Measurements from ENCODE around the gene KRTAP2-4.
"Not testable (repeated sequence)": the region's sequence is repeated elsewhere in the genome, so short reads cannot be mapped to it uniquely, and the experiment has no call there.

KRTAP2-4 gene

GRCh38 chr17:41037853-41038350 is 27.8 kb downstream of the KRTAP2-4 start:
- no peak for DNase-seq (ENCODE audit: low spot score)

GRCh38 chr17:41034346-41034935 is 31.2 kb downstream of the KRTAP2-4 start, which contains the start of gene KRTAP1-3:
Gene KRTAP1-3 (minus strand): TSS chr17:41034874. CDS start chr17:41034821, 53 bp downstream.
- not testable (repeated sequence) for DNase-seq (ENCODE audit: low spot score)

GRCh38 chr17:41029633-41030245 is 35.9 kb downstream of the KRTAP2-4 start, which contains the start of gene KRTAP1-4:
Gene KRTAP1-4 (minus strand): TSS chr17:41030195. CDS start chr17:41030078, 117 bp downstream.
- no peak for DNase-seq (ENCODE audit: low spot score)

GRCh38 chr17:41026715-41027471 is 38.8 kb downstream of the KRTAP2-4 start, which contains the start of gene KRTAP1-5:
Gene KRTAP1-5 (minus strand): TSS chr17:41027208. CDS start chr17:41027155, 53 bp downstream.
- DNase-seq (ENCODE audit: low spot score), result no peak

GRCh38 chr17:41024697-41025096 is 41.0 kb downstream of the KRTAP2-4 start:
- no peak for DNase-seq (ENCODE audit: low spot score)

- no peak for DNase-seq (ENCODE audit: low spot score)
Measured at GRCh38 chr17:41020336-41020735, 45.3 kb downstream of the KRTAP2-4 start.

GRCh38 chr17:41019415-41019814 is 46.3 kb downstream of the KRTAP2-4 start:
- DNase-seq (ENCODE audit: low spot score), result no peak

- DNase-seq (ENCODE audit: low spot score), result no peak
Measured at GRCh38 chr17:41018541-41018940, 47.1 kb downstream of the KRTAP2-4 start.

- DNase-seq (ENCODE audit: low spot score), result no peak
Measured at GRCh38 chr17:41016578-41017215, 49.0 kb downstream of the KRTAP2-4 start.

- DNase-seq (ENCODE audit: low spot score), result no peak
Measured at GRCh38 chr17:41015454-41015853, 50.2 kb downstream of the KRTAP2-4 start.

All from D341Med (cell line).